GM23338 (cell line): Measurements from ENCODE around the gene COL6A3. TPM values are rescaled to one million over a fixed set of nuclear protein-coding genes. Genes with fewer than 3 reads are reported as not detected.

ENCODE experiments used
- ATAC-seq: fragments of 200-7000 bp; cut with Tn5 transposase; 3 replicates; pipeline ENCODE4 v1.9.1; 2020
- DNase-seq: peaks from one replicate; pipeline ENCODE4 v3.0.0-alpha.2; 2015; ENCODE audit warnings: low spot score
- H2AFZ ChIP-seq: fragments of 200-600 bp; sonication (generic); 2 replicates; pipeline ENCODE4 v1.8.0; 2016; ENCODE audit warnings: antibody characterized with exemption, mild to moderate bottlenecking, moderate library complexity
- H3F3A ChIP-seq: fragments of 200-600 bp; sonication (generic); replicated peaks from 2 replicates; pipeline ENCODE4 v1.8.0; 2017; ENCODE audit warnings: antibody characterized with exemption, mixed run types, low read depth
- H3K27ac ChIP-seq: fragments of 200-600 bp; sonication (generic); 2 replicates; pipeline ENCODE4 v1.6.1; 2016; ENCODE audit warnings: low read depth
- H3K27me3 ChIP-seq: fragments of 200-600 bp; sonication (generic); 2 replicates; pipeline ENCODE4 v1.8.0; 2016; ENCODE audit warnings: mild to moderate bottlenecking, mixed run types, moderate library complexity; ENCODE audit not compliant: insufficient read depth
- H3K36me3 ChIP-seq: fragments of 200-600 bp; sonication (generic); 2 replicates; pipeline ENCODE4 v1.8.0; 2016; ENCODE audit warnings: mild to moderate bottlenecking; ENCODE audit not compliant: insufficient read depth
- H3K4me1 ChIP-seq: fragments of 200-600 bp; sonication (generic); 2 replicates; pipeline ENCODE4 v1.8.0; 2016; ENCODE audit warnings: mild to moderate bottlenecking, moderate library complexity; ENCODE audit not compliant: insufficient read depth
- H3K4me2 ChIP-seq: fragments of 200-600 bp; sonication (generic); 2 replicates; pipeline ENCODE4 v1.7.1; 2017; ENCODE audit warnings: mixed run types
- H3K4me3 ChIP-seq: fragments of 200-600 bp; sonication (generic); 2 replicates; pipeline ENCODE4 v1.6.1; 2016; ENCODE audit warnings: mixed run types
- H3K79me2 ChIP-seq: fragments of 200-600 bp; sonication (generic); replicated peaks from 2 replicates; pipeline ENCODE4 v1.8.0; 2017; ENCODE audit warnings: mild to moderate bottlenecking; ENCODE audit not compliant: insufficient read depth
- H3K9me2 ChIP-seq: fragments of 200-600 bp; sonication (generic); 2 replicates; pipeline ENCODE4 v1.8.0; 2017; ENCODE audit not compliant: insufficient read depth
- H4K20me1 ChIP-seq: fragments of 200-600 bp; sonication (generic); replicated peaks from 2 replicates; pipeline ENCODE4 v1.8.0; 2017; ENCODE audit warnings: mild to moderate bottlenecking; ENCODE audit not compliant: insufficient read depth
- H3K27ac Mint-ChIP-seq: 2 replicates; pipeline ENCODE4 v1.8.0; 2020; ENCODE audit warnings: inconsistent platforms, mild to moderate bottlenecking, moderate library complexity, mixed read lengths
- H3K27me3 Mint-ChIP-seq: 3 replicates; pipeline ENCODE4 v1.8.0; 2022; ENCODE audit warnings: low read depth, mild to moderate bottlenecking, moderate library complexity, mixed read lengths, inconsistent platforms; ENCODE audit not compliant: insufficient read depth, poor library complexity
- H3K36me3 Mint-ChIP-seq: 3 replicates; pipeline ENCODE4 v1.8.0; 2021; ENCODE audit warnings: low read depth, mild to moderate bottlenecking, inconsistent platforms, moderate library complexity, mixed read lengths
- H3K4me1 Mint-ChIP-seq: 3 replicates; pipeline ENCODE4 v1.8.0; 2020; ENCODE audit warnings: mild to moderate bottlenecking, inconsistent platforms, mixed read lengths
- H3K4me3 Mint-ChIP-seq: 3 replicates; pipeline ENCODE4 v1.8.0; 2021; ENCODE audit warnings: moderate library complexity, mild to moderate bottlenecking, inconsistent platforms, mixed read lengths
- H3K9me3 Mint-ChIP-seq: 3 replicates; pipeline ENCODE4 v1.8.0; 2020; ENCODE audit warnings: moderate library complexity, mild to moderate bottlenecking, inconsistent platforms, mixed read lengths
- CREB1 ChIP-seq: fragments of 250-450 bp; sonication (Bioruptor Pico); IDR thresholded peaks from 2 replicates; pipeline ENCODE4 v1.5.0; 2020; ENCODE audit warnings: low read depth, mild to moderate bottlenecking, moderate library complexity
- CTCF ChIP-seq, 2 experiments: fragments of 200-600 bp in 1 of 2; sonication (generic) in 1 of 2; conservative IDR thresholded peaks; 2 replicates each; pipeline versions ENCODE4 v1.5.1 to v1.6.1; 2016 to 2017; ENCODE audit warnings: antibody characterized with exemption in 2 of 2, low read depth in 2 of 2, mild to moderate bottlenecking in 2 of 2, moderate library complexity in 1 of 2
- ETS1 ChIP-seq: IDR thresholded peaks from 2 replicates; pipeline ENCODE4 v1.6.1; 2016; ENCODE audit warnings: antibody characterized with exemption
- EZH2 ChIP-seq: fragments of 200-600 bp; sonication (generic); IDR thresholded peaks from one replicate; pipeline ENCODE4 v1.8.0; 2017; ENCODE audit warnings: antibody characterized with exemption, mild to moderate bottlenecking, low read depth; ENCODE audit not compliant: unreplicated experiment
- EZH2phosphoT487 ChIP-seq: fragments of 200-600 bp; sonication (generic); IDR thresholded peaks from one replicate; pipeline ENCODE4 v1.8.1; 2018; ENCODE audit warnings: antibody characterized with exemption; ENCODE audit not compliant: unreplicated experiment
- JUNB ChIP-seq: IDR thresholded peaks from one replicate; pipeline ENCODE4 v1.6.1; 2016; ENCODE audit warnings: antibody characterized with exemption; ENCODE audit not compliant: unreplicated experiment
- NANOG ChIP-seq: IDR thresholded peaks from 2 replicates; pipeline ENCODE4 v1.6.1; 2016; ENCODE audit warnings: antibody characterized with exemption, borderline replicate concordance
- POLR2AphosphoS5 ChIP-seq: IDR thresholded peaks from 2 replicates; pipeline ENCODE4 v1.6.1; 2016; ENCODE audit warnings: antibody characterized with exemption, low read depth
- REST ChIP-seq: IDR thresholded peaks from one replicate; pipeline ENCODE4 v1.6.1; 2018; ENCODE audit warnings: antibody characterized with exemption; ENCODE audit not compliant: unreplicated experiment
- STAT1 ChIP-seq: IDR thresholded peaks from one replicate; pipeline ENCODE4 v1.6.1; 2016; ENCODE audit warnings: antibody characterized with exemption; ENCODE audit not compliant: unreplicated experiment
- ZNF114 ChIP-seq: fragments of 250-450 bp; sonication (Bioruptor Pico); IDR thresholded peaks from 2 replicates; pipeline ENCODE4 v1.5.0; 2020; ENCODE audit warnings: mild to moderate bottlenecking, moderate library complexity
- ZNF331 ChIP-seq: fragments of 250-450 bp; sonication (Bioruptor Pico); IDR thresholded peaks from 2 replicates; pipeline ENCODE4 v1.5.0; 2020; ENCODE audit warnings: low read depth, mild to moderate bottlenecking, moderate library complexity
- ZNF462 ChIP-seq: fragments of 250-450 bp; sonication (Bioruptor Pico); IDR thresholded peaks from 2 replicates; pipeline ENCODE4 v1.5.0; 2020; ENCODE audit warnings: mild to moderate bottlenecking, moderate library complexity
- polyA plus RNA-seq: library from polyadenylated mRNA; unstranded; fragments of >200 nt; fragmentation: Nextera tagmentation; extraction: Ambion mirVana; gene quantifications from 2 replicates; pipeline ENCODE4 v1.2.1, GENCODE V29; 2016
- total RNA-seq: library from RNA; depleted of rRNA; stranded (reverse); fragments of >200 nt; shearing (Covaris generic); gene quantifications from 2 replicates; pipeline ENCODE4 v1.2.3, GENCODE V29; 2014

COL6A3 gene
- total and polyA plus RNA-seq, 2 experiments from 2014 or later, result 1.2 to 7.3 TPM

GRCh38 chr2:237405605-237406004 is 8.4 kb downstream of the COL6A3 start:
- Mint-ChIP-seq H3K4me3 (no peak overlapping the region), H3K27ac (no peak overlapping the region), H3K36me3 (no peaks in the 10 kb centered on the region), H3K4me1 (peaks cover 8% of the 10 kb centered on the region; the same call in 2 of the 3 replicates), H3K27me3 (no peaks in the 10 kb centered on the region), H3K9me3 (no peaks in the 10 kb centered on the region)
- Histone ChIP-seq H3K4me3 (no peak overlapping the region), H3K36me3 (no peaks in the 10 kb centered on the region), H4K20me1 (no peaks in the 10 kb centered on the region), H3F3A (no peaks in the 10 kb centered on the region), H3K4me1 (no peaks in the 10 kb centered on the region), H3K4me2 (no peak overlapping the region), H3K9me2 (peaks cover 5% of the 10 kb centered on the region; the same call in 1 of the 2 replicates), H3K27ac (no peak overlapping the region), H2AFZ (no peak overlapping the region), H3K79me2 (no peaks in the 10 kb centered on the region), H3K27me3 (no peaks in the 10 kb centered on the region)
- ATAC-seq, result no peak
- TF ChIP-seq STAT1 (no peak), CREB1 (CRISPR knock-in tag) (no peak), ZNF462 (no peak), ZNF114 (no peak), NANOG (no peak), ZNF331 (CRISPR knock-in tag) (no peak), EZH2phosphoT487 (no peak), ETS1 (no peak), EZH2 (no peak), CTCF (conservative IDR thresholded peaks at IDR 0.05; ENCODE audit: low read depth in 2 of 2) (no peak), JUNB (no peak), REST (no peak), POLR2AphosphoS5 (no peak)
- no peak for DNase-seq
